Stimulated activated CD4-positive, alpha-beta T cell treated with anti-CD3 and anti-CD28 coated beads, Interleukin-2, amount 100 ng/mL, for 24 hours (primary cell): ENCODE results near the gene NEURL1.

Experiments
- DNase-seq, 2 donors: peaks; one replicate each; pipeline ENCODE4 v3.0.0-alpha.2; 2020

The NEURL1 gene

GRCh38 chr10:103548006-103548405 is 54.5 kb downstream of the NEURL1 start:
- no peak for DNase-seq

- peak in 1 of 2 donors; percentile 7 for DNase-seq
Observed at GRCh38 chr10:103548581-103549348, 55.3 kb downstream of the NEURL1 start.

- DNase-seq, result no peak
Observed at GRCh38 chr10:103549349-103549685, 55.8 kb downstream of the NEURL1 start.

- DNase-seq, result no peak
Observed at GRCh38 chr10:103550229-103550628, 56.7 kb downstream of the NEURL1 start.

- no peak for DNase-seq
Observed at GRCh38 chr10:103551619-103552602, 58.4 kb downstream of the NEURL1 start.

- no peak for DNase-seq
Observed at GRCh38 chr10:103552856-103553742, 59.6 kb downstream of the NEURL1 start.

- peak; percentile 41 to 57 for DNase-seq
Observed at GRCh38 chr10:103553743-103554487, 60.4 kb downstream of the NEURL1 start.

- peak; percentile 24 for DNase-seq
Observed at GRCh38 chr10:103554488-103555324, 61.2 kb downstream of the NEURL1 start.

- DNase-seq, result no peak
Observed at GRCh38 chr10:103555325-103555649, 61.8 kb downstream of the NEURL1 start.

- DNase-seq, result no peak
Observed at GRCh38 chr10:103555712-103556111, 62.2 kb downstream of the NEURL1 start.

- no peak for DNase-seq
Observed at GRCh38 chr10:103556383-103557007, 63.0 kb downstream of the NEURL1 start.

GRCh38 chr10:103557455-103557854 is 64.0 kb downstream of the NEURL1 start:
- DNase-seq, result no peak

GRCh38 chr10:103558911-103559310 is 65.4 kb downstream of the NEURL1 start:
- DNase-seq, result no peak

- DNase-seq, result no peak
Observed at GRCh38 chr10:103559776-103560175, 66.3 kb downstream of the NEURL1 start.

GRCh38 chr10:103560886-103561285 is 67.4 kb downstream of the NEURL1 start:
- no peak for DNase-seq

- no peak for DNase-seq
Observed at GRCh38 chr10:103562383-103562782, 68.9 kb downstream of the NEURL1 start.

GRCh38 chr10:103563231-103564115 is 70.0 kb downstream of the NEURL1 start:
- DNase-seq, result no peak

GRCh38 chr10:103564116-103564501 is 70.6 kb downstream of the NEURL1 start:
- DNase-seq, result no peak

GRCh38 chr10:103564776-103565520 is 71.4 kb downstream of the NEURL1 start:
- peak; percentile 59 to 67 for DNase-seq
